AG04450 (cell line): Measurements from ENCODE around the gene PAPLN. TPM values are rescaled to one million over a fixed set of nuclear protein-coding genes. Genes with fewer than 3 reads are reported as not detected.

Experiments
- CTCF ChIA-PET: fragments of 300-600, 350-600 bp; formaldehyde crosslinking; extraction: SDS; loops from one replicate; lab custom pipeline; 2022; ENCODE audit warnings: antibody characterized with exemption, inconsistent platforms; lab: Charles Lee
- POLR2A ChIA-PET: fragments of 350-600 bp; formaldehyde crosslinking; extraction: SDS; loops from one replicate; lab custom pipeline; 2021; ENCODE audit warnings: antibody characterized with exemption, inconsistent platforms; lab: Yijun Ruan, JAX
- DNase-seq: peaks from one replicate; pipeline ENCODE4 v3.0.0-alpha.2; 2011; ENCODE audit warnings: low read depth, low spot score
- H3K27ac ChIP-seq: one replicate; pipeline ENCODE4 v1.5.1; 2012; ENCODE audit warnings: low read depth, low read length, control low read depth
- H3K27me3 ChIP-seq: one replicate; pipeline ENCODE4 v1.6.0; 2012; ENCODE audit warnings: low read length; ENCODE audit not compliant: control insufficient read depth, insufficient read depth
- H3K4me3 ChIP-seq: 2 replicates; pipeline ENCODE4 v1.5.1; 2011; ENCODE audit warnings: mild to moderate bottlenecking, low read depth, low read length, control low read depth
- H3K9me3 ChIP-seq: 2 replicates; pipeline ENCODE4 v1.5.1; 2012; ENCODE audit warnings: low read length; ENCODE audit not compliant: control insufficient read depth, insufficient read depth
- polyA plus RNA-seq: library from polyadenylated mRNA; depleted of rRNA; stranded (reverse); fragments of >200 nt; gene quantifications from 2 replicates; pipeline ENCODE4 v1.2.3, GENCODE V29; 2011
- TF ChIP-seq, protein P1 (sequence below): IDR thresholded peaks from 2 replicates; pipeline ENCODE4 v1.5.1; 2011; ENCODE audit warnings: low read depth, low read length, control low read depth, inconsistent platforms

Gene PAPLN
- polyA plus RNA-seq, 1 experiment: 3.1 TPM

DNA sequence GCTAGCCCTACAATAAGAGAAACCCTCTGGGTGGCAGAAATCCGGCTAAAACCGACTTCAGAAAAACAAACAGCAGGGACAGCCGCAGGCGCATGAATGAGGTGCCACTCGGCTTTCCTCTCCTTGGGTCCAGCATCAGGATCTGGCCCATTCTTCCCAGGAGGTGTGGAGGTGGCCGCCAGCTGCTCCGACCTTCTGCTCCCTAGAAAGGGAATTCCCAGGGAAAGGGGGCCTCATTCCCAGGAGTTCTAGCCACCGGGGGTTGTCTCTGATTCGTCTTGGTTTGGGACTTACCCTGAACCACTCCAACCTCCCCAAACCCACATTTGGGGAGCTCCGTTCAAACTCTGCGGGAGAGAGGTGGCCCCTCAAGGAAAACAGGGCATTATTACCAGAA is 13.0 kb downstream of the PAPLN start:
- ChIA-PET POLR2A (no interaction called here), CTCF (no interaction called here)
- Histone ChIP-seq H3K27me3 (no peaks in the 10 kb centered on the region), H3K9me3 (no peaks in the 10 kb centered on the region; the same call in 1 of the 2 replicates), H3K4me3 (no peak overlapping the region), H3K27ac (no peak overlapping the region)
- DNase-seq: no peak
- TF ChIP-seq, protein P1, sequence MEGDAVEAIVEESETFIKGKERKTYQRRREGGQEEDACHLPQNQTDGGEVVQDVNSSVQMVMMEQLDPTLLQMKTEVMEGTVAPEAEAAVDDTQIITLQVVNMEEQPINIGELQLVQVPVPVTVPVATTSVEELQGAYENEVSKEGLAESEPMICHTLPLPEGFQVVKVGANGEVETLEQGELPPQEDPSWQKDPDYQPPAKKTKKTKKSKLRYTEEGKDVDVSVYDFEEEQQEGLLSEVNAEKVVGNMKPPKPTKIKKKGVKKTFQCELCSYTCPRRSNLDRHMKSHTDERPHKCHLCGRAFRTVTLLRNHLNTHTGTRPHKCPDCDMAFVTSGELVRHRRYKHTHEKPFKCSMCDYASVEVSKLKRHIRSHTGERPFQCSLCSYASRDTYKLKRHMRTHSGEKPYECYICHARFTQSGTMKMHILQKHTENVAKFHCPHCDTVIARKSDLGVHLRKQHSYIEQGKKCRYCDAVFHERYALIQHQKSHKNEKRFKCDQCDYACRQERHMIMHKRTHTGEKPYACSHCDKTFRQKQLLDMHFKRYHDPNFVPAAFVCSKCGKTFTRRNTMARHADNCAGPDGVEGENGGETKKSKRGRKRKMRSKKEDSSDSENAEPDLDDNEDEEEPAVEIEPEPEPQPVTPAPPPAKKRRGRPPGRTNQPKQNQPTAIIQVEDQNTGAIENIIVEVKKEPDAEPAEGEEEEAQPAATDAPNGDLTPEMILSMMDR: no peak

DNA sequence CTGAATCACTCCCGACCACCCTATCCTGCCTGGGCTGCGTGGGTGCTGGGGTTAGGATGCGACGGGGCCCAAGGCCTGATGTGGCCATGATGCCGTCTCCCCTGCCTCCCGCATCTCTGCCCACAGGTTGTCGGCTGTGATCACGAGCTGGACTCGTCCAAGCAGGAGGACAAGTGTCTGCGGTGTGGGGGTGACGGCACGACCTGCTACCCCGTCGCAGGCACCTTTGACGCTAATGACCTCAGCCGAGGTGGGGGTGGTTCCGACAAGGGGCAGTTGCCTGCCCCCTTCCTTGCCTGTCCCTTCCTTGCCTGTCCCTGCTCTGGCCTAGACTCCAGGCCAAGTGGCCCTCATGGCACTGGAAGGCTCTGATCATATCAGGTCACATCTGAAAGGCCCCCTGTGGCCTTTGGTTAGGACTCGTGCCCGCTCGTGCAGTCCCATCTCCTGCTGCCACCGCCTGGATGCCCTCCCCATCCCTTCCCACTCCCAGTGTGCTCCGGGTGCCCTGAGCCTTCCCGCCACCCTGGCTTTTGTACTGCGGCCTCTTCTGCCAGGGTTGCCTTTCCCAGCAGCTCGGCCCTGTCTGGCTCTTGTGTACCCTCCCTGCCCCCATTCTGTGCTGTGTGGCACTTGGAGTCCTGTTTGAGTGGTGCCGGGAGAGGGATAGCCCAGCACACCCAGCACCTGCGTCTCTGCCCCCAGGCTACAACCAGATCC is 13.6 kb downstream of the PAPLN start:
- TF ChIP-seq, protein P1: no peak
- Histone ChIP-seq H3K27me3 (no peaks in the 10 kb centered on the region), H3K27ac (no peak overlapping the region), H3K9me3 (no peaks in the 10 kb centered on the region; the same call in 1 of the 2 replicates), H3K4me3 (no peak overlapping the region)
- CTCF ChIA-PET: no interaction called here
- DNase-seq: no peak
- POLR2A ChIA-PET: no interaction called here

DNA sequence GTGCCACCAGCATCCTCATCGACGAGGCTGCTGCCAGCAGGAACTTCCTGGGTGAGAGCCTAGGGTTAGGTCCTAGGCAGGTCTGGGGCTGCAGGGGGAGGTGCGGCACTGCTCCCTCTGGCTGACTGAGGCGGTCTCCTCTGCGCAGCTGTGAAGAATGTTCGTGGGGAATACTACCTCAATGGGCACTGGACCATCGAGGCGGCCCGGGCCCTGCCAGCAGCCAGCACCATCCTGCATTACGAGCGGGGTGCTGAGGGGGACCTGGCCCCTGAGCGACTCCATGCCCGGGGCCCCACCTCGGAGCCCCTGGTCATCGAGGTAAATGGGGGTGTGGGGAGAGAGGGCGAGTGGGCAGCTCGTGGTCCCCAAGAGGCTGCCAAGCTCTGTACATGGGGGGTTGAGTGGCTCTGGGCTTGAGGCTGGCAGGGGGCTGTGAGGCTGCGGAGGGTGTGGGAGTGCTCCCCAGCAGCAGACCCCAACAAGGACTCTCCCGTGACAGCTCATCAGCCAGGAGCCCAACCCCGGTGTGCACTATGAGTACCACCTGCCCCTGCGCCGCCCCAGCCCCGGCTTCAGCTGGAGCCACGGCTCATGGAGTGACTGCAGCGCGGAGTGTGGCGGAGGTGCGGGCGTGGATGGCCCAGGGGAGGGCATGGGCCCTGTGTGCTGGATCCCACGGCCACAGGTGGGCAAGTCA is 14.4 kb downstream of the PAPLN start:
- TF ChIP-seq, protein P1: no peak
- no peak for DNase-seq
- ChIA-PET CTCF (no interaction called here), POLR2A (no interaction called here)
- H3K27me3 ChIP-seq: no peaks in the 10 kb centered on the region
- H3K27ac ChIP-seq: no peak overlapping the region
- H3K4me3 ChIP-seq: no peak overlapping the region
- no peaks in the 10 kb centered on the region; the same call in 1 of the 2 replicates for H3K9me3 ChIP-seq

DNA sequence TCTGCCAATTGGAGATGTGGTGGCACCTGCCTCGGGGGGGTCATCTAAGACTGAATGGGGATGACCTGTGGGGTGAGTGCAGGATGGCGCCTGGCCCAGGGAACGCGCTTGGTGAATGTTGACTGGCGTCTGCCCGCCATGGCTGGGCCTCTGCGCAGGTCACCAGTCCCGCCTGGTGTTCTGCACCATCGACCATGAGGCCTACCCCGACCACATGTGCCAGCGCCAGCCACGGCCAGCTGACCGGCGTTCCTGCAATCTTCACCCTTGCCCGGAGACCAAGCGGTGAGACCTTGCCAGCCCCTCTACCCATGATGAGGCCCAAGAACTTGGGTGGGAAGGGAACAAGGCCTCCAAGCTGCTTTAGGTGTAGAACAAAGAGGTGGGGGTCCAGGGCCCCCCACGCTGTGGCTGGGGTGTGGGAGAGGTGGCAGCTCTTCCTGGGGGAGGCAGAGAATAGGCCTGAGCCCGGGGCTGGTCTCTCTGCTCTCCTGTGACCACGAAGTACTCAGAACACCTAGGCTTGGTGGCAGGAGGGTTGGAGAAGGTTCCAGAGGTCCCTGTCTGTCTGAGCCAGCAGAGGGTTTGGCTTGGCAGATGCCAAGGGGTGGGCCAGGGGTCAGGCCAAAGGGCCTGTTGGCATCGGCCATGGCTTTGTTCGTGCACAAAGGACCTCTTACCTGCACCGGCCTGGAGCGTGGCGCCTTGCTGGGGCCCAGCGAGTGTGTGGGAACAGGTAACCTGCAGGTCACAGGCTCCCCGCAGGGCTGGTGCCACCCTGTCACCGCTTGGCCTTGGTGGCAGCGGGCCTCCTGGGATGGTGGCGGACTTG is 15.4 kb downstream of the PAPLN start:
- Histone ChIP-seq H3K9me3 (no peaks in the 10 kb centered on the region), H3K27me3 (no peaks in the 10 kb centered on the region), H3K4me3 (no peak overlapping the region), H3K27ac (no peak overlapping the region)
- TF ChIP-seq, protein P1: no peak
- POLR2A ChIA-PET: no interaction called here
- DNase-seq: no peak
- CTCF ChIA-PET: no interaction called here
